Transverse colon (tissue), 4 donors: ENCODE data around the gene POU2F1. TPM values are rescaled to one million over a fixed set of nuclear protein-coding genes. Genes with fewer than 3 reads are reported as not detected.

Experiments used
- DNase-seq: peaks from one replicate; pipeline ENCODE4 v3.0.0-alpha.2; 2019
- H3K27ac ChIP-seq, 4 donors: fragments of 200-600 bp; sonication (generic); 2 replicates each; pipeline ENCODE4 v1.5.1; 2016 to 2018; ENCODE audit warnings: inconsistent platforms in 4 of 4
- H3K27me3 ChIP-seq: fragments of 200-600 bp; sonication (generic); 2 replicates; pipeline ENCODE4 v1.5.1; 2017; ENCODE audit warnings: inconsistent platforms
- H3K36me3 ChIP-seq, 4 donors: fragments of 200-600 bp; sonication (generic); 2 replicates each; pipeline ENCODE4 v1.5.1; 2017 to 2019; ENCODE audit warnings: inconsistent platforms in 4 of 4
- H3K4me1 ChIP-seq, 4 donors: fragments of 200-600 bp; sonication (generic); 2 replicates each; pipeline ENCODE4 v1.5.1; 2017 to 2020; ENCODE audit warnings: inconsistent platforms in 4 of 4
- H3K4me3 ChIP-seq, 4 donors: fragments of 200-600 bp; sonication (generic); 1 replicate in 1 of 4; 2 replicates in 3 of 4; pipeline versions ENCODE4 v1.5.1 to v1.6.1; 2017 to 2019; ENCODE audit warnings: inconsistent platforms in 4 of 4
- H3K9me3 ChIP-seq, 2 donors: fragments of 200-600 bp; sonication (generic); 2 replicates each; pipeline ENCODE4 v1.5.1; 2017 to 2019; ENCODE audit warnings: inconsistent platforms in 2 of 2
- CTCF ChIP-seq, 5 experiments: fragments of 200-600 bp in 3 of 5; fragments of 450-650 bp in 2 of 5; sonication (generic) in 3 of 5; IDR thresholded peaks; 1 replicate in 2 of 5; 2 replicates in 3 of 5; pipeline ENCODE4 v1.5.1; 2016 to 2017; ENCODE audit warnings: antibody characterized with exemption in 5 of 5, inconsistent platforms in 3 of 5, mild to moderate bottlenecking in 2 of 5, moderate library complexity in 1 of 5
- EP300 ChIP-seq: sonication (generic); formaldehyde crosslinking; IDR thresholded peaks from one replicate; pipeline ENCODE4 v1.6.1; 2017; ENCODE audit warnings: antibody characterized with exemption, low read depth
- POLR2A ChIP-seq: fragments of 450-650 bp; IDR thresholded peaks from one replicate; pipeline ENCODE4 v1.6.1; 2016; ENCODE audit warnings: antibody characterized with exemption, mild to moderate bottlenecking, moderate library complexity
- POLR2AphosphoS5 ChIP-seq, 3 donors: sonication (generic); formaldehyde crosslinking; IDR thresholded peaks; one replicate each; pipeline ENCODE4 v1.6.1; 2016; ENCODE audit warnings: antibody characterized with exemption in 3 of 3
- WGBS, 2 donors: methylation state at CpG; one replicate each; pipeline ENCODE4 v1.1.5; 2018; ENCODE audit warnings: low coverage in 1 of 2; 5-methylcytosine and 5-hydroxymethylcytosine counted together
- in situ Hi-C, 4 donors: fragments of 200-750 bp; cut with MboI; loops; one replicate each; pipeline versions ENCODE4 v1.15.0 to v1.15.1; 2017; ENCODE audit warnings: low sequenced_read_pairs in 3 of 4, low pct_ligation_motif_present in 1 of 4, low pct_unique_long_range_greater_than_20kb in 1 of 4
- intact Hi-C: fragments of 100-400 bp; cut with DNase I; formaldehyde crosslinking; loops from one replicate; pipeline ENCODE4 v1.15.1; 2023; ENCODE audit warnings: low total_unique reads
- total RNA-seq, 4 donors: library from RNA; depleted of rRNA; stranded (reverse); fragments of >200 nt; gene quantifications; one replicate each; pipeline ENCODE4 v1.1.0, GENCODE V29; 2016

POU2F1 gene
- total RNA-seq, 4 donors from 2014 or later = 6.6 to 31.8 (median 19.0) TPM

GRCh38 chr1:167278497-167278896, 57.8 kb downstream of the POU2F1 start:
- 93 to 97% methylated on average over 5 of the region's 5 CpGs for WGBS, 2 donors
- in situ Hi-C loops = no loop called here
- H3K36me3 ChIP-seq = no peaks in the 10 kb centered on the region
- H3K4me1 ChIP-seq = peaks cover 0 to 12% (median 3%) of the 10 kb centered on the region in 4 donors
- intact Hi-C loops = no loop called here
- no peak for TF ChIP-seq POLR2A
- no peak for TF ChIP-seq CTCF (IDR thresholded peaks at IDR 0.05)
- no peak for TF ChIP-seq POLR2AphosphoS5 (IDR thresholded peaks at IDR 0.05)
- TF ChIP-seq EP300 = no peak
- DNase-seq = no peak
- H3K9me3 ChIP-seq = no peaks in the 10 kb centered on the region
- H3K27ac ChIP-seq = no peak overlapping the region
- H3K4me3 ChIP-seq = no peak overlapping the region
- H3K27me3 ChIP-seq = no peaks in the 10 kb centered on the region

GRCh38 chr1:167280912-167281311, 60.2 kb downstream of the POU2F1 start:
- in situ Hi-C loops = no loop called here

GRCh38 chr1:167288390-167289074, 67.8 kb downstream of the POU2F1 start:
- Histone ChIP-seq H3K27me3 (no peaks in the 10 kb centered on the region), H3K4me3 (no peak overlapping the region), H3K4me1 (peaks cover 3 to 30% (median 16%) of the 10 kb centered on the region in 4 donors), H3K27ac (no peak overlapping the region), H3K9me3 (no peaks in the 10 kb centered on the region), H3K36me3 (no peaks in the 10 kb centered on the region)
- no peak for TF ChIP-seq EP300
- no peak for TF ChIP-seq POLR2AphosphoS5 (IDR thresholded peaks at IDR 0.05)
- no peak for TF ChIP-seq POLR2A
- 77% methylated on average over 2 to 3 of the region's 3 CpGs for WGBS, 2 donors
- DNase-seq = no peak
- intact Hi-C loops = no loop called here
- in situ Hi-C loops = no loop called here

More at GRCh38 chr1:167280912-167281311, 60.2 kb downstream of the POU2F1 start:
- Histone ChIP-seq H3K4me3 (no peak overlapping the region), H3K36me3 (no peaks in the 10 kb centered on the region), H3K27me3 (no peaks in the 10 kb centered on the region), H3K4me1 (peaks cover 0 to 4% (median 0%) of the 10 kb centered on the region in 4 donors), H3K27ac (no peak overlapping the region), H3K9me3 (no peaks in the 10 kb centered on the region)
- 93 to 100% methylated on average over 3 of the region's 3 CpGs for WGBS, 2 donors
- intact Hi-C loops = no loop called here
- DNase-seq = no peak
- no peak for TF ChIP-seq EP300
- TF ChIP-seq CTCF (IDR thresholded peaks at IDR 0.05) = no peak
- no peak for TF ChIP-seq POLR2AphosphoS5 (IDR thresholded peaks at IDR 0.05)
- TF ChIP-seq POLR2A = no peak

GRCh38 chr1:167289075-167289442, 68.4 kb downstream of the POU2F1 start:
- Histone ChIP-seq H3K4me3 (no peak overlapping the region), H3K27ac (no peak overlapping the region), H3K36me3 (no peaks in the 10 kb centered on the region), H3K9me3 (no peaks in the 10 kb centered on the region), H3K27me3 (no peaks in the 10 kb centered on the region), H3K4me1 (peaks cover 3 to 31% (median 16%) of the 10 kb centered on the region in 4 donors)
- TF ChIP-seq POLR2A (no peak), CTCF (IDR thresholded peaks at IDR 0.05) (no peak), EP300 (no peak), POLR2AphosphoS5 (IDR thresholded peaks at IDR 0.05) (no peak)
- intact Hi-C loops (no loop called here), in situ Hi-C loops (no loop called here)
- WGBS, 2 donors = 80 to 83% methylated on average over 1 of the region's 1 CpG
- no peak for DNase-seq

GRCh38 chr1:167289966-167290365, 69.3 kb downstream of the POU2F1 start:
- Histone ChIP-seq H3K9me3 (no peaks in the 10 kb centered on the region), H3K36me3 (no peaks in the 10 kb centered on the region), H3K4me3 (no peak overlapping the region), H3K27ac (no peak overlapping the region), H3K27me3 (no peaks in the 10 kb centered on the region), H3K4me1 (peaks cover 3 to 31% (median 16%) of the 10 kb centered on the region in 4 donors)
- in situ Hi-C loops (no loop called here), intact Hi-C loops (no loop called here)
- 62 to 89% methylated on average over 3 to 5 of the region's 5 CpGs for WGBS, 2 donors
- no peak for DNase-seq
- TF ChIP-seq EP300 (no peak), POLR2AphosphoS5 (IDR thresholded peaks at IDR 0.05) (no peak), POLR2A (no peak), CTCF (IDR thresholded peaks at IDR 0.05) (no peak)
